ENCODE measurements around the gene LRBA.

Gene LRBA

DNA sequence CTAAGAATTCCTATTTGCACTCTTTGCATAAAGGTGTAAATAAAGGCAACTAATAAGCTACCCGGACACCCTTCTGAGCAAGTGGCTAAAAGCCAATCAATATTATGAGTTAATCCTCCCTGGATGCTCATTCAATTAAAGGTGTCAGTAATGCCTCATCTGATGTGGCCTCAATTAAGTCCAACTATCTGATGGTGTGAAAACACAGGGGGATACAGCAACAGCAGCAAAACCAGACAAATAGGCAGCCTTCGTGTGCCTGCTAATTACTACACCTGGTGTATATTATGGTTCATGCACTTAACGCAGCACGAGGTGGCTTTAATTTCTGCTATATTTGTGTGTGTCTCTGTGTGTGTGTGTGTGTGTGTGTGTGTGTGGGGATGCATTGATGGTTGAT lies 692.4 kb downstream of the LRBA start:
- no peak for DNase-seq (ENCODE audit: low read depth in 3 of 3)

- DNase-seq (ENCODE audit: low read depth in 3 of 3) = no peak
Measured at GRCh38 chr4:150321113-150321512, 694.0 kb downstream of the LRBA start.

- DNase-seq (ENCODE audit: low read depth in 3 of 3) = no peak
Measured at GRCh38 chr4:150318971-150319370, 696.1 kb downstream of the LRBA start.

GRCh38 chr4:150318527-150318926 lies 696.6 kb downstream of the LRBA start:
- DNase-seq (ENCODE audit: low read depth in 3 of 3) = no peak

DNA sequence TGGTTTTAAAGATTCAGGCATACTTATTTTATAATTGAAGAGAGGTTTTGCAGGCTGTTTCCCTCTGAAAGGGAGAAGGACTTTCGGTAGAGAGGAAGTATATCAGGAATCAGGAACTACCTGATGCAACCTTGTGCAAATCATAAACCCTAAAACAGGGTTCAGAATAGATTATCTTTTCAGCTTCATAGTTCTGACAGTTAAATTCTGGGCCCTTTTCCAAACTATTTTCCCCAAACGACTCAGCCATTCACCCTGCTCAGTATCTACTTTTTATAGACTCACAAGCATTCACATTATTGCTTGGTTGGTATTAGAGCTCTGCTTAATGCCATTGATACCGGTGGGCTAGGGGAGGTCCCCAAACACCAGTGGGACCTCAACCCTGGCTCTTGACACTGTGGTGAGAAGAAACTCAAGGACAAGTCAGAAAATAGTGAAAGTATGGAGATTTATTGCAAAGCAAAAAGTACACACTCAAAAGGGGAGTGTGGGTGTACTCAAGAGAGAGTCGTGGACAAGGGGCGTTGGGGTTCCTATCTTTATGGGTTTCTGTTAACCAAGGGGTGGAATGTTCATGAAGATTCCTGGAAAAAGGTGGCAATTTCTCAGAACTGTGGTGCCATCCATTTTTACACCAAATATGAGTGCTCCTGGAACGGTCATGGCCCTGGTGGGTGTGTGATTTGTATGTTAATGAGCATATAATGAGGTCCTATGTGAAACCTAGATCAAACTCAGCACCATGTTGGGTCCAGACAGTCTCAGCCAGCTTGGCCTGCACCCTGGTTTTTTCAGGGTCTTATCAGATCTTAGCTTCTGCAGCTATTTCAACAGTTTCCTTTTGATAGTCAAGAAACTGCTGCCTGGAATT lies 698.5 kb downstream of the LRBA start:
- DNase-seq (ENCODE audit: low read depth in 3 of 3) = no peak

GRCh38 chr4:150315691-150316090 lies 699.4 kb downstream of the LRBA start:
- no peak for DNase-seq (ENCODE audit: low read depth in 3 of 3)

GRCh38 chr4:150315175-150315574 lies 699.9 kb downstream of the LRBA start:
- no peak for DNase-seq (ENCODE audit: low read depth in 3 of 3)

- DNase-seq (ENCODE audit: low read depth in 3 of 3) = no peak
Measured at GRCh38 chr4:150314031-150314430, 701.1 kb downstream of the LRBA start.

DNA sequence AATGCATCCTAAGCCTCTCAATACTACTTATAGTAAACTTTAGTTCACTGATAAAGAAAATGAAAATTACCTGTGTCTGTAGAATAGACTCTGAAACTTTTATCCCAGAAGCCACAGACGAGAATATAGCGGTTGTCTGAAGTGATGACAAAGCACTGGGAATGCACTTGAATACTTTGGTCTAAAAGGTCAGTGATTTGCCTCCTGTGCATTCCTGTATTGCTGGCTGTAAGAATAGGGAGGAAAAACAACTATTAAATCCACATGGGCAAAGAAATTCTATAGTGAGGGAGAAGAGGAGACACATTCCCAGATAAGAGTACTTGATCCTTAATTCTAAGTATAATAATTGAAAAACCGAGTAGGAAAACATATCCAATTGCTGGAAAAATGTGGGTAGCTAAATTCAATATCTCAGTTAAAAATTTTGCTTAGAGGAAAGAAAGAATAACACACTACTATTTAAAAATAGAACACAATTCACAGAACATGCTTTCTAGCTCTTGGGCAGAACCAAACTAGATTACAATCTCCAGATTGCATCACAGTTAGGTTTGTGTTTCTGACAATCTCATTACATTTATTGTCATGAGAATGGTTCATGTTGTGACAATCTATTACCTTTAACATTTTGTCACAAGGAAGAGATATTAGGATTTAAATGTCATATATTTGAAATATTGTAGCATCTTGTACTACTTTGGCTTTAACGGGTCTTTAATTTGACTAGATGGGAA lies 704.8 kb downstream of the LRBA start:
- DNase-seq (ENCODE audit: low read depth in 3 of 3) = no peak

- DNase-seq (ENCODE audit: low read depth in 3 of 3) = no peak
Measured at GRCh38 chr4:150308824-150309472, 706.1 kb downstream of the LRBA start.

DNA sequence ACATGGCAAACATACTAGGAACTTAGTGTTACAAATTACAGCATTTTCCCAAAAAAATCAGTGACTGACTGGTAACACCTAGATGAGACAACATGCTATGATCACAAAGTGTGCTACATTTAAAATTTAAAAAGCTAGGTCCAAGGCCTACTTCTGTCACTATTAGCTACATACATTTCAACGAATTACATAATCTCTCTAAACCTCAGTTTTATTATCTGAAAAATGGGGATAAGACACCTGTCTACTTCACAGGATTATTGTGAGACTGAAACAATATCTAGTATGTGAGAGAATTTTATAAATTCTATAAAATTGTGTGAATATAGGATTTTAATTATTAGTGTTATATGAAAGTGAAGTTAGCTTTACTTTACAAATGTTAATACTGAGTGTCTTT lies 708.4 kb downstream of the LRBA start:
- no peak for DNase-seq (ENCODE audit: low read depth in 3 of 3)

- no peak for DNase-seq (ENCODE audit: low read depth in 3 of 3)
Measured at GRCh38 chr4:150305995-150306394, 709.1 kb downstream of the LRBA start.

GRCh38 chr4:150302553-150302952 lies 712.5 kb downstream of the LRBA start:
- peak; percentile 11 to 29 (median 16) for DNase-seq (ENCODE audit: low read depth in 3 of 3)

DNA sequence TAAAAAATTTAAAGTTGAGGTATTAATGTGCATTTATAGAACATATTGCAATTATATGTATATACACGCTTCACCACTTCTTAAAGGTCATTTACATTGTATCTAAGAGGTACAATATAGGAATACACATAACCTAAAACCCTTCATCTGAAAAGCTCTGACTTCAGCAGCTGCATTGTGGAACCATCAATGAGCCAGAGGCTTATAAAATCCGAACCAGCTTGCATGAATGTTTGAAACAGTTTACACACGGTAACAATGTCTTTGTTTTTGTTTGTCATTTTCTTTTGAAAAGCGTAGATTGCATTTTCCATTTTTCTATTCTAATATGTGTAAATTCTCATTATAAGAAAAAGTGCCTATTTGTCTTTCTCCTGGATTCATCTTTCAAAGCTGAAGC lies 715.3 kb downstream of the LRBA start:
- no peak for DNase-seq (ENCODE audit: low read depth in 3 of 3)

DNA sequence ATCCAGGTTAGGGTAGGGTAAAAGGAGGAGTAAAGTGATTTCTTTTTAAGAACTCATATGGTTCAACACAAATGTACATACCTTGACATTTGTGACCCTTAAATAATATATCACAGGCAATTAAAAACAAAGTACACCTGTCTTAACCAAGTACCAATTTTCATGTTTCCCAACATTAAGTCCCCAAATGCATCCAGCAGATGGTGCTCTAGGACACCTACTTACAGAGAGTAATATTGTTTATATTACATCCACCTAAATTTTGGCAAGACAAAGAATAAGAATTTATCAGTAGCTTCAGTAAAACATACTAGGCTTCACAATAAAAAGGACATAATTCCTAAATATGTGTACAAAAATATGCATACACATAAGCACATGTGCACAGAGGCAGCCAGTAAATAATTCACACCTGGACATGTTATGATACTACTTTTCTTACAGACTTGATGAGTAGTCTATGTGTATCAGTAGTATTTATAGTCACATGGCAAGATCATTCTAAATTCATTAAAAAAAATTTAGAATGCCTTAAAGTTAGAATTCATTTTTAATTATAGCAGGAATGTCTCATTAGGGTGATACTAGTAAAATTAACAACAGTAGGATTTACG lies 717.1 kb downstream of the LRBA start:
- peak in 2 of 3 experiments; percentile 8 to 13 for DNase-seq (ENCODE audit: low read depth in 3 of 3)

DNA sequence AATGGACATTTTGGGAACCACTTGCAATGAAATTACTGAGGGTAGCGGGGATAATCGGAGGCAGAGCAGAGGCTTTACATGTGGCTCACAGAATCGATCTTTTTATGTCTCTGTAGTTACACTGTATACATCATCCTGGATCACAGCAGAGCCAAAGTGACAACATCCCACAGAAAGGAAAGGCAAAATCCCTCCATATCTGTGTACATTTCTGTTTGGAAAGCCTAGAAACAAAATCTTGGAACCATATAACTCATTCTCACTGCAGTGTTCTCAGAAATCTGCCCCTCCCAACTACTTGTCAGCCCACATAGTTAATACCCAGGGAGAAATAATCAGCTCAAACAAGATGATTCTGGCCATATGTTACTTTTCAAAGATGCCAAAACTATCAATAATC lies 725.2 kb downstream of the LRBA start:
- no peak for DNase-seq (ENCODE audit: low read depth in 3 of 3)

DNA sequence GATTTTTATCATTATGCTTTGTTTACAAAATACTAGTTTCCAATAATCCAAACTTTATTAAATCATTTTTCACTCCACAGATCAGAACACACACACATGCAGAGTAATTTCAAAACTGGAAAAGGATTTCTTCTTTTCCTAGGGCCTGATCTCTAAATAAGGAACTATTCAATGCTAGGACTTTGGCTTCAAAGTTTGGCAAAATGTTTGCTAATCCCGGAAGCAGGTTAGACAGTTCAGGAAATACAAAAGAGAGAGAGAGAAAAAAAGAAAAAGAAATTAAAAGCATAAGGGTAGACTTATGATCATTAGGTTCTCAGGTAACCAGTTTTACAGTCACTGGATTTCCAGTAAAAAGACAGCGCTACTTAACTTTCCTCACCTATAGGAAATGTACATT lies 725.9 kb downstream of the LRBA start:
- no peak for DNase-seq (ENCODE audit: low read depth in 3 of 3)

GRCh38 chr4:150286656-150287055 lies 728.4 kb downstream of the LRBA start:
- no peak for DNase-seq (ENCODE audit: low read depth in 3 of 3)

DNA sequence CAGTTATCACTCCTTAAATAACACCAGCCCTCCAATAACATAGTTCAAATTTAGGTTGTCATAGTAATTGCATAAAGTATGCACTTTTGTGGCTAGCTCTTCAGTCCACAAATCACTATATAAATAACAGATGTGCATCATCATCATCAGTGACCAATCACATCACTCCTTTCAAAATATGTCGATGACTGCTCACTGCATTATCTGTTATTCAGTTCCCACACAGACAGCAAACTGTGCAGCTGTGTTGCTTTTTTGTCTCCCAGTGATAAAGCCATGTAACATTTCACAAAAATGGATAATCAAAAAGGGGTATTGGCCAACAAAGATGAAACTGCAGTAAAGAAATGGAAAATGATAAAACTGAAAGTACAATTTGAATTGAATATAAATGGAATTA lies 731.4 kb downstream of the LRBA start:
- DNase-seq (ENCODE audit: low read depth in 3 of 3) = no peak

DNA sequence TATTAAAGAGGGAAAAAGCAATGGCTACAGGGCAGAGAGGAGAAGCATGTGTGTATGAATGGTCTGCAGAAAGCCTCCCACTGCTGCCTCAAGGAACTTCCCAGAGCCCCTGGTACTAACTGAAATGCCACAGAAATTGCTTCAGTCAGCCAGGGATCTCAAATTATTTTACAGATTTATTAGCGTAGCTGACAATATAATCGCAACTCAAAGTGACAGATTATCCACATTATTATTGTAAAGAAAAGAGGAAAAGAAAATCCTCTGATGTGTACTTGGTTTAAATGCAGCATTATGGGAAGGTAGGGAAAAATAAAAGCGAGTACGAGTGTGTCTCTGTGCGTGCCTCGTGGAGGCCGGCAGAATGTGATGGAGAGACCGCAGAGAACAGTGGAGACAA lies 734.1 kb downstream of the LRBA start:
- no peak for DNase-seq (ENCODE audit: low read depth in 3 of 3)

DNA sequence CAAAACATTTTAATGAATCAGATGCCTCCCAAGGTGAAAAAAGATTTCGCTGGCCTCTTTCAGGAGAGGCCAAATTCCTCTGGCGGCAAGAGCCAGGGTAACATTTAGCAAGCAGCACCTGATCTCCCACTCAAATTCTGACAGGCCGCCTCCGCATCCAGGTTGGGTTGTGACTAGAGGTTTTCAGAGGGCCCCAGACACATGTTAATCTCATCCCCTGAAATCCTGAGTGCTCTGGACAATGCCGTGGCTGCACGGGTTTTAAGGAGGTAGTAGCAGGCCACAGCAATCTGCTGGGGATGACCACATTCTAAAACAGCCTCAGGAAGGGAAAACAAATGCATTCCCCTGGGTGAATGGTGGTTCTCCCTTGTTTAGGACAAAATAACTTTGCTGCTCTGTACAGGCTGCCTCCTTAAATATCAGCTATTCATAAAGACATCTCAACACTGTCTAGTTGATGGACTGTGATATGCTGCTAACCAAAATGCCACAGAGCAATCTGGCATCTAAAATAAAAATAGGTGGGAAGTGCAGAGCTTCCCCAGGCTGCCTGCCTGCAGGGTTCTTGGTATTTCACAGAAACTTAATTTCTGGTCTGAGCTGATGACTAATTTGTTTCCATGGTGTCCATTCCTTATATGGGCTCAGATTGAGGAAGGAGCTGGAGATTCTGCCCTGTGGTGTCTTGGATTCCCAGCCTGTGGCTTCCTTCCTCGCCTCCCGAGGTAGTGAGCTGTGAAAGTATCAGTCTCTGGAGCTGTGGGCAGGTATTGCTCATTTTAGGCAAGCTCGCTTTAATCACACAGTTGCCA lies 734.8 kb downstream of the LRBA start:
- DNase-seq (ENCODE audit: low read depth in 3 of 3) = no peak

All from stimulated activated CD4-positive, alpha-beta T cell treated with anti-CD3 and anti-CD28 coated beads, TNF-alpha, amount 100 ng/mL, for 24 hours (primary cell).